ENCODE results near the gene AFF1.
"Not testable (repeated sequence)": the region's sequence is repeated elsewhere in the genome, so short reads cannot be mapped to it uniquely, and the experiment has no call there.

AFF1 gene

GRCh38 chr4:87066403-87067123, 131.8 kb downstream of the AFF1 start:
- H3K9me3 ChIP-seq (ENCODE audit: control insufficient read depth, insufficient read depth, low read length), result no peaks in the 10 kb centered on the region
- H3K4me1 ChIP-seq (ENCODE audit: control insufficient read depth, insufficient read depth, low read length), result peaks cover 5% of the 10 kb centered on the region; the same call in 1 of the 2 replicates
- H3K36me3 ChIP-seq (ENCODE audit: control insufficient read depth, insufficient read depth, low read length), result peaks cover under 1% of the 10 kb centered on the region; the same call in 1 of the 2 replicates
- H3K9ac ChIP-seq (ENCODE audit: low read depth, low read length), result no peak overlapping the region
- H3K27ac ChIP-seq (ENCODE audit: low read depth, low read length), result no peak overlapping the region
- no peak overlapping the region for H3K4me3 ChIP-seq (ENCODE audit: low read depth, low read length)
- H3K27me3 ChIP-seq (ENCODE audit: control insufficient read depth, insufficient read depth, low read length), result no peaks in the 10 kb centered on the region

- Histone ChIP-seq H3K4me1 (ENCODE audit: control insufficient read depth, insufficient read depth, low read length) (peaks cover 5% of the 10 kb centered on the region; the same call in 1 of the 2 replicates), H3K9me3 (ENCODE audit: control insufficient read depth, insufficient read depth, low read length) (no peaks in the 10 kb centered on the region), H3K27ac (ENCODE audit: low read depth, low read length) (no peak overlapping the region), H3K9ac (ENCODE audit: low read depth, low read length) (no peak overlapping the region), H3K36me3 (ENCODE audit: control insufficient read depth, insufficient read depth, low read length) (no peaks in the 10 kb centered on the region; the same call in 1 of the 2 replicates), H3K27me3 (ENCODE audit: control insufficient read depth, insufficient read depth, low read length) (no peaks in the 10 kb centered on the region), H3K4me3 (ENCODE audit: low read depth, low read length) (no peak overlapping the region)
Measured at GRCh38 chr4:87067124-87067885, 132.5 kb downstream of the AFF1 start.

GRCh38 chr4:87068583-87069021, 133.8 kb downstream of the AFF1 start:
- H3K4me1 ChIP-seq (ENCODE audit: control insufficient read depth, insufficient read depth, low read length), result peaks cover 14% of the 10 kb centered on the region; the same call in 1 of the 2 replicates
- H3K9me3 ChIP-seq (ENCODE audit: control insufficient read depth, insufficient read depth, low read length), result no peaks in the 10 kb centered on the region
- no peak overlapping the region for H3K9ac ChIP-seq (ENCODE audit: low read depth, low read length)
- H3K27me3 ChIP-seq (ENCODE audit: control insufficient read depth, insufficient read depth, low read length), result no peaks in the 10 kb centered on the region
- H3K27ac ChIP-seq (ENCODE audit: low read depth, low read length), result peak overlapping the region; percentile 12
- H3K4me3 ChIP-seq (ENCODE audit: low read depth, low read length), result no peak overlapping the region
- H3K36me3 ChIP-seq (ENCODE audit: control insufficient read depth, insufficient read depth, low read length), result no peaks in the 10 kb centered on the region; the same call in 1 of the 2 replicates

GRCh38 chr4:87069037-87069742, 134.4 kb downstream of the AFF1 start:
- Histone ChIP-seq H3K9ac (ENCODE audit: low read depth, low read length) (no peak overlapping the region), H3K4me1 (ENCODE audit: control insufficient read depth, insufficient read depth, low read length) (peaks cover 20% of the 10 kb centered on the region)

GRCh38 chr4:87071401-87071800, 136.6 kb downstream of the AFF1 start:
- Histone ChIP-seq H3K9me3 (ENCODE audit: control insufficient read depth, insufficient read depth, low read length) (no peaks in the 10 kb centered on the region), H3K27me3 (ENCODE audit: control insufficient read depth, insufficient read depth, low read length) (no peaks in the 10 kb centered on the region), H3K36me3 (ENCODE audit: control insufficient read depth, insufficient read depth, low read length) (peaks cover 3% of the 10 kb centered on the region; the same call in 1 of the 2 replicates), H3K4me3 (ENCODE audit: low read depth, low read length) (no peak overlapping the region), H3K9ac (ENCODE audit: low read depth, low read length) (no peak overlapping the region), H3K4me1 (ENCODE audit: control insufficient read depth, insufficient read depth, low read length) (peaks cover 31% of the 10 kb centered on the region), H3K27ac (ENCODE audit: low read depth, low read length) (no peak overlapping the region)

More at GRCh38 chr4:87069037-87069742, 134.4 kb downstream of the AFF1 start:
- Histone ChIP-seq H3K4me3 (ENCODE audit: low read depth, low read length) (no peak overlapping the region), H3K27me3 (ENCODE audit: control insufficient read depth, insufficient read depth, low read length) (no peaks in the 10 kb centered on the region), H3K9me3 (ENCODE audit: control insufficient read depth, insufficient read depth, low read length) (no peaks in the 10 kb centered on the region), H3K36me3 (ENCODE audit: control insufficient read depth, insufficient read depth, low read length) (no peaks in the 10 kb centered on the region; the same call in 1 of the 2 replicates), H3K27ac (ENCODE audit: low read depth, low read length) (peak overlapping the region; percentile 12)

GRCh38 chr4:87072545-87072944, 137.7 kb downstream of the AFF1 start:
- H3K9ac ChIP-seq (ENCODE audit: low read depth, low read length); H3K36me3 ChIP-seq (ENCODE audit: control insufficient read depth, insufficient read depth, low read length); H3K4me3 ChIP-seq (ENCODE audit: low read depth, low read length); H3K27me3 ChIP-seq (ENCODE audit: control insufficient read depth, insufficient read depth, low read length); H3K27ac ChIP-seq (ENCODE audit: low read depth, low read length); H3K9me3 ChIP-seq (ENCODE audit: control insufficient read depth, insufficient read depth, low read length): not testable (repeated sequence)
- H3K4me1 ChIP-seq (ENCODE audit: control insufficient read depth, insufficient read depth, low read length), result peaks cover 37% of the 10 kb centered on the region

GRCh38 chr4:87073199-87074120, 138.6 kb downstream of the AFF1 start:
- H3K4me1 ChIP-seq (ENCODE audit: control insufficient read depth, insufficient read depth, low read length), result peaks cover 45% of the 10 kb centered on the region
- H3K36me3 ChIP-seq (ENCODE audit: control insufficient read depth, insufficient read depth, low read length), result 0 out of 2 replicates have a peak, but pooled peaks cover 3% of the 10 kb centered on the region
- no peaks in the 10 kb centered on the region for H3K27me3 ChIP-seq (ENCODE audit: control insufficient read depth, insufficient read depth, low read length)
- H3K9ac ChIP-seq (ENCODE audit: low read depth, low read length), result no peak overlapping the region
- H3K9me3 ChIP-seq (ENCODE audit: control insufficient read depth, insufficient read depth, low read length), result no peaks in the 10 kb centered on the region
- no peak overlapping the region for H3K27ac ChIP-seq (ENCODE audit: low read depth, low read length)
- H3K4me3 ChIP-seq (ENCODE audit: low read depth, low read length), result no peak overlapping the region

GRCh38 chr4:87074121-87074488, 139.3 kb downstream of the AFF1 start:
- H3K27me3 ChIP-seq (ENCODE audit: control insufficient read depth, insufficient read depth, low read length), result no peaks in the 10 kb centered on the region
- H3K36me3 ChIP-seq (ENCODE audit: control insufficient read depth, insufficient read depth, low read length), result 0 out of 2 replicates have a peak, but pooled peaks cover 3% of the 10 kb centered on the region
- H3K27ac ChIP-seq (ENCODE audit: low read depth, low read length), result no peak overlapping the region
- peaks cover 43% of the 10 kb centered on the region for H3K4me1 ChIP-seq (ENCODE audit: control insufficient read depth, insufficient read depth, low read length)
- H3K9ac ChIP-seq (ENCODE audit: low read depth, low read length), result no peak overlapping the region
- no peak overlapping the region for H3K4me3 ChIP-seq (ENCODE audit: low read depth, low read length)
- no peaks in the 10 kb centered on the region for H3K9me3 ChIP-seq (ENCODE audit: control insufficient read depth, insufficient read depth, low read length)

- H3K9me3 ChIP-seq (ENCODE audit: control insufficient read depth, insufficient read depth, low read length), result no peaks in the 10 kb centered on the region
- peaks cover 43% of the 10 kb centered on the region for H3K4me1 ChIP-seq (ENCODE audit: control insufficient read depth, insufficient read depth, low read length)
- no peak overlapping the region for H3K27ac ChIP-seq (ENCODE audit: low read depth, low read length)
- no peaks in the 10 kb centered on the region for H3K27me3 ChIP-seq (ENCODE audit: control insufficient read depth, insufficient read depth, low read length)
- H3K4me3 ChIP-seq (ENCODE audit: low read depth, low read length), result no peak overlapping the region
- H3K9ac ChIP-seq (ENCODE audit: low read depth, low read length), result no peak overlapping the region
- 0 out of 2 replicates have a peak, but pooled peaks cover 3% of the 10 kb centered on the region for H3K36me3 ChIP-seq (ENCODE audit: control insufficient read depth, insufficient read depth, low read length)
Measured at GRCh38 chr4:87075876-87076275, 141.1 kb downstream of the AFF1 start.

All from HUES48 (cell line).